T-helper 1 cell treated with Interleukin-12 subunit alpha and Interleukin-12 subunit beta and Interleukin-4 antibody, amounts not matched to agents 30 μg/mL and 1 μg/mL, for 36 hours (primary cell): ENCODE data around the gene GPR137B.
"Not testable (repeated sequence)": the region's sequence is repeated elsewhere in the genome, so short reads cannot be mapped to it uniquely, and the experiment has no call there.

ENCODE experiments used
- H3K27ac Mint-ChIP-seq: one replicate; pipeline ENCODE4 v1.8.0; 2021; ENCODE audit warnings: mild to moderate bottlenecking, mixed read lengths
- H3K27me3 Mint-ChIP-seq: one replicate; pipeline ENCODE4 v1.8.0; 2021; ENCODE audit warnings: low read depth, mixed read lengths
- H3K36me3 Mint-ChIP-seq: one replicate; pipeline ENCODE4 v1.8.0; 2021; ENCODE audit warnings: low read depth, mixed read lengths
- H3K4me1 Mint-ChIP-seq: one replicate; pipeline ENCODE4 v1.8.0; 2021; ENCODE audit warnings: low read depth, mixed read lengths
- H3K4me3 Mint-ChIP-seq: one replicate; pipeline ENCODE4 v1.8.0; 2021; ENCODE audit warnings: mild to moderate bottlenecking, moderate library complexity, mixed read lengths
- H3K9me3 Mint-ChIP-seq: one replicate; pipeline ENCODE4 v1.8.0; 2021; ENCODE audit warnings: mixed read lengths

The GPR137B gene

GRCh38 chr1:236158072-236158471 is 15.7 kb downstream of the GPR137B start:
- H3K27ac Mint-ChIP-seq, H3K4me1 Mint-ChIP-seq, H3K36me3 Mint-ChIP-seq, H3K27me3 Mint-ChIP-seq, H3K4me3 Mint-ChIP-seq: not testable (repeated sequence)
- H3K9me3 Mint-ChIP-seq, result peaks cover 21% of the 10 kb centered on the region

- H3K27me3 Mint-ChIP-seq, result no peaks in the 10 kb centered on the region
- peaks cover 12% of the 10 kb centered on the region for H3K36me3 Mint-ChIP-seq
Measured at GRCh38 chr1:236158719-236159118, 16.4 kb downstream of the GPR137B start.

GRCh38 chr1:236159704-236160539 is 17.6 kb downstream of the GPR137B start:
- Mint-ChIP-seq H3K36me3 (peaks cover 16% of the 10 kb centered on the region), H3K27ac (no peak overlapping the region), H3K27me3 (no peaks in the 10 kb centered on the region), H3K4me1 (peaks cover 3% of the 10 kb centered on the region), H3K9me3 (peaks cover 32% of the 10 kb centered on the region), H3K4me3 (no peak overlapping the region)

More at GRCh38 chr1:236158719-236159118, 16.4 kb downstream of the GPR137B start:
- Mint-ChIP-seq H3K27ac (no peak overlapping the region), H3K4me1 (peaks cover 3% of the 10 kb centered on the region), H3K4me3 (no peak overlapping the region), H3K9me3 (peaks cover 26% of the 10 kb centered on the region)

- Mint-ChIP-seq H3K36me3 (peaks cover 16% of the 10 kb centered on the region), H3K27me3 (no peaks in the 10 kb centered on the region), H3K4me3 (no peak overlapping the region), H3K4me1 (peaks cover 3% of the 10 kb centered on the region), H3K27ac (no peak overlapping the region), H3K9me3 (peaks cover 32% of the 10 kb centered on the region)
Measured at GRCh38 chr1:236160540-236161127, 18.3 kb downstream of the GPR137B start.

GRCh38 chr1:236161230-236161629 is 18.9 kb downstream of the GPR137B start:
- peaks cover 32% of the 10 kb centered on the region for H3K9me3 Mint-ChIP-seq
- H3K4me3 Mint-ChIP-seq, result no peak overlapping the region
- H3K27ac Mint-ChIP-seq, result no peak overlapping the region
- H3K4me1 Mint-ChIP-seq, result peaks cover 3% of the 10 kb centered on the region
- H3K36me3 Mint-ChIP-seq, result peaks cover 16% of the 10 kb centered on the region
- H3K27me3 Mint-ChIP-seq, result no peaks in the 10 kb centered on the region

GRCh38 chr1:236161755-236162154 is 19.4 kb downstream of the GPR137B start:
- H3K36me3 Mint-ChIP-seq, result peaks cover 16% of the 10 kb centered on the region
- H3K27me3 Mint-ChIP-seq, H3K27ac Mint-ChIP-seq, H3K4me1 Mint-ChIP-seq, H3K4me3 Mint-ChIP-seq: not testable (repeated sequence)
- peaks cover 32% of the 10 kb centered on the region for H3K9me3 Mint-ChIP-seq

GRCh38 chr1:236163463-236164153 is 21.3 kb downstream of the GPR137B start:
- H3K4me3 Mint-ChIP-seq, result no peak overlapping the region
- H3K4me1 Mint-ChIP-seq, result peaks cover 3% of the 10 kb centered on the region
- no peaks in the 10 kb centered on the region for H3K27me3 Mint-ChIP-seq

GRCh38 chr1:236164273-236164672 is 21.9 kb downstream of the GPR137B start:
- H3K4me3 Mint-ChIP-seq, result no peak overlapping the region
- H3K27me3 Mint-ChIP-seq, result no peaks in the 10 kb centered on the region
- H3K27ac Mint-ChIP-seq, result no peak overlapping the region
- peaks cover 16% of the 10 kb centered on the region for H3K36me3 Mint-ChIP-seq
- no peaks in the 10 kb centered on the region for H3K4me1 Mint-ChIP-seq
- H3K9me3 Mint-ChIP-seq, result peaks cover 32% of the 10 kb centered on the region

More at GRCh38 chr1:236163463-236164153, 21.3 kb downstream of the GPR137B start:
- no peak overlapping the region for H3K27ac Mint-ChIP-seq
- peaks cover 32% of the 10 kb centered on the region for H3K9me3 Mint-ChIP-seq
- H3K36me3 Mint-ChIP-seq, result peaks cover 16% of the 10 kb centered on the region

- no peaks in the 10 kb centered on the region for H3K27me3 Mint-ChIP-seq
Measured at GRCh38 chr1:236165238-236165981, 23.1 kb downstream of the GPR137B start.

GRCh38 chr1:236166041-236166440 is 23.7 kb downstream of the GPR137B start:
- Mint-ChIP-seq H3K4me3 (no peak overlapping the region), H3K27me3 (no peaks in the 10 kb centered on the region), H3K27ac (no peak overlapping the region), H3K36me3 (peaks cover 14% of the 10 kb centered on the region), H3K4me1 (no peaks in the 10 kb centered on the region), H3K9me3 (peaks cover 23% of the 10 kb centered on the region)

More at GRCh38 chr1:236165238-236165981, 23.1 kb downstream of the GPR137B start:
- Mint-ChIP-seq H3K4me3 (no peak overlapping the region), H3K36me3 (peaks cover 16% of the 10 kb centered on the region), H3K9me3 (peaks cover 30% of the 10 kb centered on the region), H3K27ac (no peak overlapping the region), H3K4me1 (no peaks in the 10 kb centered on the region)

- no peaks in the 10 kb centered on the region for H3K27me3 Mint-ChIP-seq
- H3K4me1 Mint-ChIP-seq, result no peaks in the 10 kb centered on the region
- peaks cover 6% of the 10 kb centered on the region for H3K36me3 Mint-ChIP-seq
- H3K27ac Mint-ChIP-seq, result no peak overlapping the region
- H3K4me3 Mint-ChIP-seq, result no peak overlapping the region
- peaks cover 12% of the 10 kb centered on the region for H3K9me3 Mint-ChIP-seq
Measured at GRCh38 chr1:236167154-236167553, 24.8 kb downstream of the GPR137B start.

- no peaks in the 10 kb centered on the region for H3K4me1 Mint-ChIP-seq
- no peaks in the 10 kb centered on the region for H3K27me3 Mint-ChIP-seq
- H3K36me3 Mint-ChIP-seq, result peaks cover 6% of the 10 kb centered on the region
- H3K9me3 Mint-ChIP-seq, result peaks cover 11% of the 10 kb centered on the region
- H3K27ac Mint-ChIP-seq, result no peak overlapping the region
- H3K4me3 Mint-ChIP-seq, result no peak overlapping the region
Measured at GRCh38 chr1:236167578-236167977, 25.2 kb downstream of the GPR137B start.

- Mint-ChIP-seq H3K9me3 (peaks cover 4% of the 10 kb centered on the region), H3K27me3 (no peaks in the 10 kb centered on the region), H3K4me3 (no peak overlapping the region), H3K4me1 (no peaks in the 10 kb centered on the region), H3K27ac (no peak overlapping the region), H3K36me3 (peaks cover 2% of the 10 kb centered on the region)
Measured at GRCh38 chr1:236168716-236169429, 26.5 kb downstream of the GPR137B start.
